T-helper 2 cell treated with Interferon-gamma antibody and Interleukin-4, amounts not matched to agents 5 μg/mL and 100 μg/mL, for 36 hours (primary cell): ENCODE results near the gene CALR3.

Source experiments
- DNase-seq: peaks from one replicate; pipeline ENCODE4 v3.0.0; 2021; ENCODE audit warnings: low spot score
- H3K27ac Mint-ChIP-seq: one replicate; pipeline ENCODE4 v1.8.0; 2021; ENCODE audit warnings: mild to moderate bottlenecking, mixed read lengths
- H3K27me3 Mint-ChIP-seq: one replicate; pipeline ENCODE4 v1.8.0; 2021; ENCODE audit warnings: low read depth, mixed read lengths
- H3K36me3 Mint-ChIP-seq: one replicate; pipeline ENCODE4 v1.8.0; 2021; ENCODE audit warnings: low read depth, mixed read lengths
- H3K4me1 Mint-ChIP-seq: one replicate; pipeline ENCODE4 v1.8.0; 2021; ENCODE audit warnings: low read depth, mixed read lengths
- H3K4me3 Mint-ChIP-seq: one replicate; pipeline ENCODE4 v1.8.0; 2022; ENCODE audit warnings: mild to moderate bottlenecking, moderate library complexity, mixed read lengths
- H3K9me3 Mint-ChIP-seq: one replicate; pipeline ENCODE4 v1.8.0; 2021; ENCODE audit warnings: mixed read lengths

The CALR3 gene

DNA sequence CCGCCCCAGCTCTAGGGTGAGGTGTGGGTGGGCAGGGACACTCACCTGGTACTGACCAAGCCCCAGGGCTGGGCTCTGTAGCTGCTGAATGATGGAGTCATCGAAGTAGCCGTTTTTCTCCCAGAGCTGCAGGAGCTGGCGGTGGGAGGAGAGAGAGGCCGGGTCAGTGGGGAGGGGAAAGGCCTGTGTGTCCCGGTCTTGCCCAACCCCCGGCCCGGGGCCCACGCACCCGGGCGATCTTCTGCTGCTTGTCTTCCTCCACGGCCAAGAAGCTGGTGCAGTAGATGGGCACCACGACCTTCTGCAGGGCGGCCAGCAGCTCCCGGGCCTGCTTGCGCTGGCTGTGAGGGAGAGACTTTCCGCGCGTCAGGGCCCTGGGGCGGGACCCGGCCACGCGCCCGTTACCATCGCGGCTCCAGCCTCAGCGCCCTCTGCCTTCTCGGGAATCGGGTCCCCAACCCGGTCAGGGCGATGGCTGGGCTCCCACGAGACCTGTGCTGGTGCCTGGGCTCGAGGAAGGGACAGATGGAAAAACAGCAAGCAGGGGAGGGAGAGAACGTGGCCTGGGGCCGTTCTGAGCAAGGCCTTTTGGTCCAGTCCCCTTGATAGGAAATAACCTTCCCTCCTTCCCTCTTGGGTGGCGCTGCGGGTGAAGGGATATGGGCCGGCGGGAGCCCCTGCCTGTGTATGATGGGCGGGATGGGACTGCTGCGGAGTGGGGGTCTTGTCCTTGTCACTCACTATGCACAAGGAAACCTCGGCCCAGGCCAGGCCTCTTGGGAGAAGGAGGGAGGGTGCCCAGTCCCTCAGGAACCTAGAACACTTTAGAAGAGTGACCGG is 34.8 kb upstream of the CALR3 start:
- H3K9me3 Mint-ChIP-seq: no peaks in the 10 kb centered on the region
- no peak overlapping the region for H3K27ac Mint-ChIP-seq
- peaks cover 60% of the 10 kb centered on the region for H3K36me3 Mint-ChIP-seq
- H3K4me3 Mint-ChIP-seq: no peak overlapping the region
- no peaks in the 10 kb centered on the region for H3K4me1 Mint-ChIP-seq
- no peak for DNase-seq
- no peaks in the 10 kb centered on the region for H3K27me3 Mint-ChIP-seq

DNA sequence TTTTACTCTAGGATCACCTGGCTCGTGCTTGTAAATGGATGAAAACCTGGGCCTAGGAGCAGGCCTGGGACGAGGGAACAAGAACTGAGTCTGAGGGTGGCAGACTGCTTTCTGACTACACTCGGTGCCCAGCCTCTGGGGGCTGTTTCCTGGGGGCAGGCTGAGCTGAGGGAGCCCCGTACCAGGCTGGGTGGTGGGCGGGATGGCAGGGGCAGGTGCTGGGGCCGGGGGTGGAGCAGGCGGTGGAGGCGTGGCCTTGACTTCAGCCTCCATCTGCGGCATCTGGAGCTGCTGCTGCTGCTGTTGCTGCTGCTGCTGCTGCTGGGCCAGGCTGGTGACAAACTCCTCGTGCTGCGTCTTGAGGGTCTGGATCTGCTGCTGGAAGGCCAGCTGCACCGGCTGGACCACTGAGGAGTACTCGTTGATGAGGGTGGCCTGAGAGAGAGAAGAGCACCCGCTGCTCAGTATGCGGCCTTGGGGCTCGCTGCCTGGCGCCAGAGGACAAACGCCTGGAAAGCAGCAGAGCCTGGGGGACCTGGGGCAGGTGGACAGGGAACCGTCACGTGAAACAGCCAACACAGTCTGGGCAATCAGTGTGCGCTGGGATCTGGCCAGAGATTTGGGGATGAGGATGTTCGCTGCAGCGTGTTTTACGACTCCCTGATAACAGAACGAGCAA is 33.6 kb upstream of the CALR3 start:
- Mint-ChIP-seq H3K4me3 (no peak overlapping the region), H3K4me1 (no peaks in the 10 kb centered on the region), H3K27ac (no peak overlapping the region), H3K36me3 (peaks cover 53% of the 10 kb centered on the region), H3K9me3 (no peaks in the 10 kb centered on the region), H3K27me3 (no peaks in the 10 kb centered on the region)
- no peak for DNase-seq

DNA sequence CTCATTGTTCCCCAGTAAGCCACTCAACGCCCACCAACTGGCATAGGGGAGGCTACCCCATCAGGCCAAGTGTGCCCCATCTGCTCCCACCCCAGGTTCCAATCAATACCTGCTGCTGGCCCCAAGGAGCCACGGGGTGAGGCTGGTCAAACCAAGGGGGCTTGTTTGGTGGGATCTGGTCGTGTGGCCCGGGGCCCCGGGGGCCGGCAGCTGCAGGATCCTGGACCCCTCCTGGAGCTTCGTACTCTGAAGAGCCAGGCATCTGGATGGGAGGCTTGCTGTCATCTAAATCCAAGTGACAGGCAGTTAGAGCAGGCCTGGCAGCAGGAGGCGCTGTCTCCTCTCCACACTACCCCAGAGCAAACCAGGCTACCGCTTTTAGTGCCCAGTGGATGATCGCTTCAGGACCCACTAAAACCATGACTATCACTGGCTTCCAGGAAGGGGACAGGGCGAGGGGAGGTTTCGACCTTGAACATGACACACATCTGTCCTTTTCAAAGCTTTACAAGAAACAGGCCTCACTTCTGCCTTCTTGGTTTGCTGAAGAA is 32.1 kb upstream of the CALR3 start:
- H3K4me3 Mint-ChIP-seq: no peak overlapping the region

DNA sequence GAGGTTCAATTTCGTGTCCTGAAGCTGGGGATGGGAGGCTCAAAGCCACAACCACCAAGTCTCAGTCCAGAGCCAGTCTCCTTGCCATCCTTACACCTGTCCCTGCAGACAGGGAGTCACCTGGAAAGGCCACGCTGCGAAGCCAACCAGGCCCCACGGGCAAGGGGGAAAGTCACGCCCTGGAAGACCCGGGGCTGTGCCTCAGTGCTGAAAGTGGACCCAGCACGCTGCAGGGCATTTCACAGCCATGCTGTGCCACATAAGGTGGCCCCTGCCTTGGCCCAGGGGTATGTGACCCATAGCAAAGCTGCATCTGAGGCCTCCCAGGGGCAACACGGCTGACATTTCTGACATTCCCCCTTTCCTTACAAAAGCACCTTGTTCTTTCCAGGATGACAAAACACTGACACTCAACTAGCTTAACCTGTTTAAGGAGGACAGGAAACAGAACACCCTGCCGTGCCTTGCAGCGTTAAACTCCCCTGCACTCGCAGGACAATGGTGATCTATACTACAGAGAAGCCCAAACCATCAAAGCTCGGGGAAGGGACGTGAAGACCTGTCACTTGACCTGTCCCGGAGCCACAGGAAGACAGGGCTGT is 31.5 kb upstream of the CALR3 start:
- H3K4me1 Mint-ChIP-seq: no peaks in the 10 kb centered on the region
- H3K27me3 Mint-ChIP-seq: no peaks in the 10 kb centered on the region
- no peak overlapping the region for H3K4me3 Mint-ChIP-seq
- no peak for DNase-seq
- no peaks in the 10 kb centered on the region for H3K9me3 Mint-ChIP-seq
- H3K27ac Mint-ChIP-seq: no peak overlapping the region
- H3K36me3 Mint-ChIP-seq: peaks cover 60% of the 10 kb centered on the region

More for the DNA sequence above, 32.1 kb upstream of the CALR3 start:
- DNase-seq: peak; percentile 8
- Mint-ChIP-seq H3K36me3 (peaks cover 56% of the 10 kb centered on the region), H3K4me1 (no peaks in the 10 kb centered on the region), H3K27ac (no peak overlapping the region), H3K9me3 (no peaks in the 10 kb centered on the region), H3K27me3 (no peaks in the 10 kb centered on the region)

DNA sequence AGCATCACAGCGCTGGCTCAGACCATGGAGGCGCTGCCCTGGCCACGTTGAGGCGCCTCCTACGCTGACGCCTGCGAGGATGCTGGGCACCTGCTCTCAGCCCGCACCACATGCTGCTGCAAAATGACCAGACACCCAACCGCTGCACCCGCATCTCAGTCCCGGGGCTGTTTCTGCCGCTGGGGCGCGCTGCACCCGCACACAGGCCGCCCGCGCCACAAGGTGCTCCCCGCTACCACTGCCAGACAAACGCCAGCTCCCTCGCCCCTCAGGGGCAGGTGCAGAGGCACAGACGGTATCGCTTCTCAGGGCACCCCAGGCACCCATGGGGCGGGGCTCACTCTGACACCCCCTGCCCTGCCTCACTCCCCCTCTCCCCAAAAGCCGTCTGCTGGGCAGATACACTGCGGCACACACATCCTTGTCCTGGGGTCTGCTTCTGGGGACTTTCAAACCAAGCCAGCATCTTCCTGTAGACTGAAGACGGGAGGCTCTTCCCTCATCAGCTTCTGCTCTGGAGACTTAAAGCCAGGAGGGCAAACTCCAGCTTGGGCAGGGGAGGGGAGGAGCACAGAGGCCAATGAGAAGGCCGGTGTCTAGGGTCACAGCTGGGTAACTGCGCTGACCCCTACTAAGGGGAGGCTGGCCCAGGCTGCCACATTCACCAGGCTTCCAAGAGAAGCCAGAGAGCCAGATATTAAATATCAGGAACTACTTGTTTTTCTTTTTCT is 29.9 kb upstream of the CALR3 start:
- Mint-ChIP-seq H3K27ac (no peak overlapping the region), H3K4me3 (no peak overlapping the region)

DNA sequence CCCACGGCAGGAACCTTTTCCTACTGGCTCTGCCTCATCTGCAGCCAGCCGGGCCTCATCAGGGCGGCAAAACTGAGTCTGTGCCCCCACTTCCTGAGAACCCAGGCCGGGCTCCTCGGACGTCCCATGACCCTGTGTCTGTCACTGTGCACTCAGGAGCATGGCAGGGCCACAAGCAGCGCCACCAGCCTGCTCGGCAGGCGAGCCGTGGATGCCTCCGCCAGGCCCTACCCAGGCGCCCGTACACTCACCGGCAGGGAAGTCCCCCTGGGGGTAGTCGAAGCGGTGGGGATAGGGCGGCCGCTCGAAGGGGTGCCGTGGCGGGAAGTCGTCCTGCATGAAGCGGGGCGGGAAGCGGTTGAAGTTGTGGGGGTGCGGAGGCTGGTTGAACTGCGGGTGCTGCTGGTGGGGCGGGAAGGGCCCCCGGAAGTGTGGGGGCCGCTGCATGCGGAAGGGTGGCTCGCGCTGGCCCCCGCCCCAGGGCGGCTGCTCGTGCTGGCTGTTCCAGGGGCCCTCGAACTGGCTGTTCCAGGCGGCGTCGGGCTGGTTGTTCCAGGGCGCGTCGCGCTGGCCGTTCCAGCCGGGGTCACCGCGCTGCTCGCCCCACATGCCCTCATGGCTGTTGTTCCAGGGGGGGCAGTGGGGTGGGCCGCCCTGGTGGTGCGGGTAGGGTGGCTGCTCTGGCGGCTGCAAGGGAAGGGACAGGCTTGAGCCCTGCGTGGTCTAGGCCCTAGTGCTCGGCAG is 29.2 kb upstream of the CALR3 start:
- H3K4me1 Mint-ChIP-seq: no peaks in the 10 kb centered on the region
- no peak for DNase-seq
- H3K27ac Mint-ChIP-seq: no peak overlapping the region
- no peaks in the 10 kb centered on the region for H3K27me3 Mint-ChIP-seq
- H3K9me3 Mint-ChIP-seq: no peaks in the 10 kb centered on the region
- no peak overlapping the region for H3K4me3 Mint-ChIP-seq
- peaks cover 55% of the 10 kb centered on the region for H3K36me3 Mint-ChIP-seq

More for the DNA sequence above, 29.9 kb upstream of the CALR3 start:
- Mint-ChIP-seq H3K9me3 (no peaks in the 10 kb centered on the region), H3K27me3 (no peaks in the 10 kb centered on the region), H3K4me1 (no peaks in the 10 kb centered on the region), H3K36me3 (peaks cover 50% of the 10 kb centered on the region)
- no peak for DNase-seq

DNA sequence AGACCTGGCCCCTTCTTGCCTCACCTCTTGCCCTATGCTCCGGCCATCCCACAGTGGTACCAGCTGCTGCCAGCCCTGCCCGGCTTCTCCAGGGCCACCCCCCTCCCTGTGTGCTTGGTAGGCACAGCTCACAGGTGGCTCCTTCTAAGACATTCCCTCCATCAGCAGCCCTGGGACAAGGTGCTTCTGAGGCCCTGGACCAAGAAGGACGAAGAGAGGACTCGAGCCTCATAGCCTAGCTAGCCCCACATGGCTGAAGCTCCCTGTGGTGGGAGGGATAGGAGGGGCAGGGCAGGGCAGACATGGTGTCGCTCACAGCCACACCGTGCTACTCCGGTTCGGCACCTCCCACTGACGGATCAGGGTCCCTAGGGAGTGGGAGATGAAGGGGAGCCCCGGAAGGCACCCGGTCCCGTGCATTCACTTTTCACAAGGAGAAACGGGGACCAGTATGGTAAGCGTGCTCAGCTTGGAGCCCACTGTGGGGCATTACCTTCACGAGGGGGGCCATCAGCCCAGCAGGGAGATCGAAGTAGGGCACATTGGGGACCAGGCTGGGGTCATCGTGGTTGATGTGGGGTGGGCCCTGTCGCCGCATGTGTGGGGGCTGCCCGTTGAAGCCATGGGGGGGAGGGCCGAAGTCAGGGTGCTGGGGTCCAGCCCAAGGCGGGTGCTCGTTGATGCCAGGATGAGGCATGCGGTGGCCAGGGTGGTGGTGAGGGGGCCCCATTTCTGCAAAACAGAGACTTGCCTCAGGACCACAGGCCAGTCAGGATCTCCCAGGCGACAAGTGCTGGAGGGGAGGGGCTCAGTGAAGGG is 26.8 kb upstream of the CALR3 start:
- Mint-ChIP-seq H3K36me3 (peaks cover 54% of the 10 kb centered on the region), H3K4me3 (no peak overlapping the region), H3K4me1 (no peaks in the 10 kb centered on the region), H3K27ac (no peak overlapping the region), H3K27me3 (no peaks in the 10 kb centered on the region), H3K9me3 (no peaks in the 10 kb centered on the region)
- no peak for DNase-seq

DNA sequence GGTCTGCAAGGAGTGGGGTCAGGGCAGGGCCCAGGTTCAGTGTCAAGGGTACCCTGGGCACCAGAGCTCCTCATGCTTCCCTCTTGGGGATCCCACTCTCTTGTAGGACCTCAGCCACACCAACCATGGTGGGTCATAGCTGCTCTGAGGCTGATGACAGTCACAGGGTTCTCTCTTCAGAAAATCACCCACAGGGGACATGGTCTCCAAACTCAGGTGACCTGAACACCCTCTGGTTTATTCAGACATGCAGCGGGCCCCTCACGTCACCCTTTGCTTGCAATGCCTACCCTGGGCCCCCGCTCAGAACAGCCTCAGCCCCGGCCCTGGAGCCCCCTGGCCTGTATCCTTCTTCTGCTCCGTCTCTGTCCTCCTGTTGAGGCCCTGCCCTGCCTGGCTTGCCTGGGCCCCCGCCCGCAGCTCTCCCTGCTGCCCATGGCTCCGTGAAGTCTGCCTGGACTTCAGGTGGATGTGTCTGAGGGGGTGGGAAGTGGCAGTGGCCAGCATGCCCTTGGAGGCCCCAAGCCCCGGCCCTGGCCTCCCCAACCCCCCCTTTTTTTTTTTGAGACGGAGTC is 25.8 kb upstream of the CALR3 start:
- H3K4me1 Mint-ChIP-seq: no peaks in the 10 kb centered on the region
- DNase-seq: no peak
- H3K27me3 Mint-ChIP-seq: no peaks in the 10 kb centered on the region
- no peaks in the 10 kb centered on the region for H3K9me3 Mint-ChIP-seq
- H3K36me3 Mint-ChIP-seq: peaks cover 58% of the 10 kb centered on the region
- H3K4me3 Mint-ChIP-seq: no peak overlapping the region
- no peak overlapping the region for H3K27ac Mint-ChIP-seq

DNA sequence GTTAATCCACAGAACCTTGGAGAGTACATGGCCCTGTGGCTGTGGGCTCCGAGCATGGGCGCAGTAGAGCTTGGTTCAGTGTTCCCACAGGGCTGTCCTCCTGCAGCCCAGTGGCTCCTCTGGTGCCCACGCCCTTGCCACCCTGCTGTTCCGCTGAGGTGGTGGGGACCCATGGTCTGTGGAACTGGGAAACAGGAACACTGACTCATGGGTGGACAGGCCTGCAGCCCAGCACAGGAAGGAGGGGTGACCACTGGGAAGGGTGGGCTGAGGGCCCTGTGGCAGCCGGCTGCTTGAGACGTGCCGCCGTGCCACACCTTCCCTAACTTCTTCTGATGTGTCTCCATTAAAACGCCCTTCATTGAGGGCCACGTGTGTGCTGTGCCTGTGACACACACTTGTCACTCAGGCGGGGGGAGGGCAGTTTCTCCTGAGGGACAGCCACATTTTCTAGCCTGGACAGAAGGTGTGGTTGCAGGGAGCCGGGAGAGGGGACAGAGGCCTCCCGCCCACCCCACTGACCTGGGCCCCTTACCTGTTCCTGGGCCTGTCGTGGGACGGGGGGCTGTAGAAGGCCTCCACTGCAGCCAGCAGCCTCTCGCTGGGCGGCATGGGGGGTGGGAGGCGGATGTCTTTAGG is 25.1 kb upstream of the CALR3 start:
- H3K4me3 Mint-ChIP-seq: no peak overlapping the region
- H3K9me3 Mint-ChIP-seq: no peaks in the 10 kb centered on the region
- DNase-seq: no peak
- no peak overlapping the region for H3K27ac Mint-ChIP-seq
- no peaks in the 10 kb centered on the region for H3K27me3 Mint-ChIP-seq
- H3K36me3 Mint-ChIP-seq: peaks cover 55% of the 10 kb centered on the region
- H3K4me1 Mint-ChIP-seq: no peaks in the 10 kb centered on the region

DNA sequence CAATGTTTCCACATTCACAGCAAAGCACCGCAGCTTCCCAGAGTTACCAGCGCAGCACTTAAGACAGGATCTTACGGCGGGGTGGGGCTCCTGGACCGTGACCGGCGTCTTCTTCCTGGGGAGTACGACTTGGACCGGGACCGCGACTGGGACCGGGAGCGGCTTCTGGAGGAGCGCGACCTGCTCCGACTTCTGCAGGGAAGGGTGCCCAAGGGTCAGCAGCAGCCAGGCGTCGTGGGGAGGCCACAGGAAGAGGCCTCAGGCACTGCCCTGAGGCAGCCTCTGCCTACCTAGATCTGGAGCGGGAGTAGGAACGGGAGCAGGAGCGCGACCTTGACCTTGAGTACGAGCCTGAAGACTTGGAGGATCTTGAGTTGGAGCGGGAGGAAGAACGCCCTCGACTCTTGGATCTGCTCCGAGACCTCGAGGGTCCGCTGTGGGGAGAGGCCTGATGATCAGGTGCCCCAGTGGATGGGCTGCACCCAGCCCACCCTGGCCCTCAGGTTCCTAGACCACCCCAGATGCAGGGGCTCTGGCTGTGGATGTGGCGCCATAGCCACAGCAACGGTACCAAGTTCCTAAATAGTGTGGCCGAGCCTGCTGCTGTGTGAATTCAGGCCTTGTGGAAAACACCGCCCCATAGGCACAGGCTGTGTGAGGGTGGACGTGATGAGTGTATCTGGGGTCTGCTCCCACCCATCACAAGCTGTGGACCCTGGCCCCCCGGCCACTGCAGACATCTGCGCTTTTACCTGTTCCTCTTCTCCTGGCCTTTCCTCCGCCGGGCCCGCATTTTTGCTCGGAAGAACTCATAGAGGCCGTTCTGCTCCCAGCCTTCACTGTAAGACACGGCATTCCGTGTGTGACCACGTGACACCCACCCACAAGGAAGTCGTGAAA is 24.4 kb upstream of the CALR3 start:
- Mint-ChIP-seq H3K4me1 (no peaks in the 10 kb centered on the region), H3K36me3 (peaks cover 51% of the 10 kb centered on the region), H3K9me3 (no peaks in the 10 kb centered on the region), H3K27ac (no peak overlapping the region), H3K27me3 (no peaks in the 10 kb centered on the region), H3K4me3 (no peak overlapping the region)
- no peak for DNase-seq

DNA sequence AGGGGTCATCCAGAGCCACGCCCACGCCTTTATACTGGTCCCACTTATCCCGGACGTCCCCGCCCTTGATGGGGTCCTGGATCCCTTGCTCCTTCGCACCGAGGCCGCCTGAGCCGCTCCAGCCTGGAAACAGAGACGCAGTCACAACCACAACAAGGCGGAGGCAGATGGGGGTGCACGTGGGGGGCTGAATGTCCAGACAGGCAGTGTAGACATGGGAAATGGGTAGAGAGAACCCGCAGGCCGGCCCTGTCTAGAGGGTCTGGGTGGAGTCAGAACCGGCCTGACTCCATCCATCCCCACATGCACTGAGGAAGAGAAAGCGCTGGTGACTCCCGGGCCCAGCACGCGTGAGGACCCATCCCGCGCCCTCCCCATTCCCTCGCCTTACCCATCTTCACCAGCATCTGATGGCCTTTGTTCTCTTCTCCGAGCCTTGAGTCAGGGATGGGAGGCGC is 23.3 kb upstream of the CALR3 start:
- no peaks in the 10 kb centered on the region for H3K27me3 Mint-ChIP-seq
- DNase-seq: no peak
- H3K4me3 Mint-ChIP-seq: no peak overlapping the region
- H3K4me1 Mint-ChIP-seq: no peaks in the 10 kb centered on the region
- H3K27ac Mint-ChIP-seq: no peak overlapping the region
- peaks cover 51% of the 10 kb centered on the region for H3K36me3 Mint-ChIP-seq
- no peaks in the 10 kb centered on the region for H3K9me3 Mint-ChIP-seq
